Measurements from ENCODE around the gene SEC61G. TPM values are rescaled to one million over a fixed set of nuclear protein-coding genes. Genes with fewer than 3 reads are reported as not detected.
A peak's percentile ranks its signal among the peaks of the same experiment; 100 is the strongest.

SEC61G gene
- 10 to 100 TPM; 66.4 to 67.5 TPM for total RNA-seq
- 19.4 to 30.4 reads per million in 2 donors for total RNA-seq

- H3K4me1 Mint-ChIP-seq: peaks cover 19% of the 10 kb centered on the region
- peak within 1 kb of the TSS; percentile 98 for H3K4me3 Mint-ChIP-seq
- H3K27me3 Mint-ChIP-seq: peaks cover 5% of the 10 kb centered on the region
- ATAC-seq (peak; percentile 98), DNase-seq (peak; percentile 88 to 95 (median 91))
- H3K27ac Mint-ChIP-seq: peak within 1 kb of the TSS; percentile 94
- peaks cover 1% of the 10 kb centered on the region for H3K36me3 Mint-ChIP-seq (ENCODE audit: low read depth)
- no peaks in the 10 kb centered on the region for H3K9me3 ChIP-seq (ENCODE audit: control insufficient read depth, low read length, poor library complexity, severe bottlenecking)
These were observed at the start of gene SEC61G for GRCh38 chr7:54758702-54759592. Gene SEC61G (minus strand): TSS chr7:54759211. CDS start chr7:54757588, 1,623 bp downstream.

GRCh38 chr7:54802841-54803240, 43.8 kb upstream of the SEC61G start:
- H3K36me3 Mint-ChIP-seq (ENCODE audit: low read depth): peaks cover 2% of the 10 kb centered on the region
- H3K27ac Mint-ChIP-seq: no peak overlapping the region
- no peak overlapping the region for H3K4me3 Mint-ChIP-seq
- H3K27me3 Mint-ChIP-seq: peaks cover 59% of the 10 kb centered on the region
- H3K4me1 Mint-ChIP-seq: no peaks in the 10 kb centered on the region
- no peaks in the 10 kb centered on the region for H3K9me3 ChIP-seq (ENCODE audit: control insufficient read depth, low read length, poor library complexity, severe bottlenecking)
- ATAC-seq (no peak), DNase-seq (no peak)

GRCh38 chr7:54802114-54802513, 43.1 kb upstream of the SEC61G start:
- H3K27ac Mint-ChIP-seq: no peak overlapping the region
- DNase-seq (no peak), ATAC-seq (no peak)
- H3K36me3 Mint-ChIP-seq (ENCODE audit: low read depth): peaks cover 2% of the 10 kb centered on the region
- H3K4me1 Mint-ChIP-seq: no peaks in the 10 kb centered on the region
- no peak overlapping the region for H3K4me3 Mint-ChIP-seq
- no peaks in the 10 kb centered on the region for H3K9me3 ChIP-seq (ENCODE audit: control insufficient read depth, low read length, poor library complexity, severe bottlenecking)
- H3K27me3 Mint-ChIP-seq: peaks cover 53% of the 10 kb centered on the region

DNA sequence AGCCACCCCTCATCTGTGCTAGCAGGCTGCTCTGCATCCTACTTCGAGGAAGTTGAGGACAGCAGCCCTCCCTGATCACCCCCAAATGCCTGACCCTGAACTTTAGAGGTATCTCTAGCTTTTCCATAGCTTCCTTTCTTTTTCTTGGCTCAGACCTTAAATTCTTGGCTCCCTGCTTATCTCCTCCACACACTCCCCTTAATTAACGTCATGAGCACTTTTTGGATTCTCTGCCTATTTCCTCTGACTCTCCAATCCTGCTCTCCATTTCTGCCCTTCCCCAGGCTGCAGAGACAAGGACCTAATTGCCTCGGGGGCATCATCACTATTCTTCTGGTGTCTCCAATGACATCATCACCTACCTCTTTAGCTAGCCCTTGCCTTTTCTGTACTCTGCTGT, 40.8 kb upstream of the SEC61G start:
- Mint-ChIP-seq H3K27ac (no peak overlapping the region), H3K4me3 (no peak overlapping the region), H3K36me3 (ENCODE audit: low read depth) (peaks cover 2% of the 10 kb centered on the region), H3K4me1 (no peaks in the 10 kb centered on the region), H3K27me3 (peaks cover 44% of the 10 kb centered on the region)
- H3K9me3 ChIP-seq (ENCODE audit: control insufficient read depth, low read length, poor library complexity, severe bottlenecking): no peaks in the 10 kb centered on the region
- ATAC-seq: no peak
- no peak for DNase-seq

GRCh38 chr7:54798530-54798929, 39.5 kb upstream of the SEC61G start:
- no peak overlapping the region for H3K4me3 Mint-ChIP-seq
- peaks cover 46% of the 10 kb centered on the region for H3K27me3 Mint-ChIP-seq
- peaks cover 3% of the 10 kb centered on the region for H3K36me3 Mint-ChIP-seq (ENCODE audit: low read depth)
- H3K27ac Mint-ChIP-seq: no peak overlapping the region
- no peaks in the 10 kb centered on the region for H3K9me3 ChIP-seq (ENCODE audit: control insufficient read depth, low read length, poor library complexity, severe bottlenecking)
- ATAC-seq (no peak), DNase-seq (no peak)
- H3K4me1 Mint-ChIP-seq: peaks cover 2% of the 10 kb centered on the region

- DNase-seq: no peak
- no peak overlapping the region for H3K4me3 Mint-ChIP-seq
- peaks cover 41% of the 10 kb centered on the region for H3K27me3 Mint-ChIP-seq
- peaks cover 2% of the 10 kb centered on the region for H3K4me1 Mint-ChIP-seq
- no peaks in the 10 kb centered on the region for H3K9me3 ChIP-seq (ENCODE audit: control insufficient read depth, low read length, poor library complexity, severe bottlenecking)
- ATAC-seq: no peak
- peaks cover 3% of the 10 kb centered on the region for H3K36me3 Mint-ChIP-seq (ENCODE audit: low read depth)
- H3K27ac Mint-ChIP-seq: no peak overlapping the region
These were observed 37.8 kb upstream of the SEC61G start for GRCh38 chr7:54796853-54797252.

- H3K27ac Mint-ChIP-seq: no peak overlapping the region
- H3K27me3 Mint-ChIP-seq: peaks cover 41% of the 10 kb centered on the region
- peaks cover 2% of the 10 kb centered on the region for H3K4me1 Mint-ChIP-seq
- H3K36me3 Mint-ChIP-seq (ENCODE audit: low read depth): peaks cover 3% of the 10 kb centered on the region
- no peak for DNase-seq
- ATAC-seq: no peak
- no peaks in the 10 kb centered on the region for H3K9me3 ChIP-seq (ENCODE audit: control insufficient read depth, low read length, poor library complexity, severe bottlenecking)
- no peak overlapping the region for H3K4me3 Mint-ChIP-seq
These were observed 37.1 kb upstream of the SEC61G start for GRCh38 chr7:54796150-54796549.

DNA sequence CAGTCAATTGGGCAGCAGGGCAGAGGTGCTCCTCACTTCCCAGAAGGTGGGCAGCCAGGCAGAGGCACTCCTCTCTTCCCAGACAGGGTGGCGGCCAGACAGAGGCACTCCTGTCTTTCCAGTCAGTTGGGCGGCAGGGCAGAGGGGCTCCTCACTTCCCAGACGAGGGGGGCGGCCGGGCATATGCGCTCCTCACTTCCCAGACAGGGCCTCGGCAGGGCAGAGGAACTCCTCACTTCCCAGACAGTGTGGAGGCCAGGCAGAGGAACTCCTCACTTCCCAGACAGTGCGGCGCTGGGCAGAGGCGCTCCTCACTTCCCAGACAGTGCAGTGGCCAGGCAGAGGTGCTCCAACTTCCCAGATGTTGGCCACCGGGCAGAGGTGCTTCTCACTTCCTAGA, 33.4 kb upstream of the SEC61G start:
- no peaks in the 10 kb centered on the region for H3K9me3 ChIP-seq (ENCODE audit: control insufficient read depth, low read length, poor library complexity, severe bottlenecking)
- no peak overlapping the region for H3K4me3 Mint-ChIP-seq
- H3K4me1 Mint-ChIP-seq: peaks cover 5% of the 10 kb centered on the region
- no peak for DNase-seq
- H3K27me3 Mint-ChIP-seq: peaks cover 62% of the 10 kb centered on the region
- peaks cover 4% of the 10 kb centered on the region for H3K36me3 Mint-ChIP-seq (ENCODE audit: low read depth)
- no peak overlapping the region for H3K27ac Mint-ChIP-seq
- ATAC-seq: no peak

DNA sequence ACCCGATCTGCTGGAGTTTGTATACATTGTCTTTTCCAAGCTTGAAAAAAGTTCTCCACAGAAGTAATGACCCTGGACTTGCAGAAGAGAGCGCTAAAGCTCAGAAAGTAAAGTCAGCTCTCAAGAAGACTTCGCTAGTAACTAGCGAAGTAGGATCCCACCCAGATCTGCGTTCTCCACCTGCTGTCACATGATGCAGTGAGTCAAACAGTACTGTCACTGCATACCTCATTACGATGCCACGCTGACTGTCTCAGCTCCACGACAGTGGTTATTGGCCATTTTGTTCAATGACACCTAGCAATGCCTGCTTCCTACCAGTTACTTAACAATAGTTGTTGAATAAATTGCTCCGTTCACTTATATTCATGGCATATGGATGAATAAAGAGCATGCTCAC, 29.7 kb upstream of the SEC61G start:
- H3K27me3 Mint-ChIP-seq: peaks cover 67% of the 10 kb centered on the region
- ATAC-seq: peak; percentile 66
- H3K9me3 ChIP-seq (ENCODE audit: control insufficient read depth, low read length, poor library complexity, severe bottlenecking): no peaks in the 10 kb centered on the region

GRCh38 chr7:54785261-54785660, 26.2 kb upstream of the SEC61G start:
- H3K27me3 Mint-ChIP-seq: peaks cover 63% of the 10 kb centered on the region
- peaks cover 5% of the 10 kb centered on the region for H3K36me3 Mint-ChIP-seq (ENCODE audit: low read depth)
- no peak for DNase-seq
- H3K27ac Mint-ChIP-seq: no peak overlapping the region
- H3K4me1 Mint-ChIP-seq: peaks cover 3% of the 10 kb centered on the region
- no peak for ATAC-seq
- H3K9me3 ChIP-seq (ENCODE audit: control insufficient read depth, low read length, poor library complexity, severe bottlenecking): no peaks in the 10 kb centered on the region
- H3K4me3 Mint-ChIP-seq: no peak overlapping the region

More for the DNA sequence above, 29.7 kb upstream of the SEC61G start:
- Mint-ChIP-seq H3K4me1 (peaks cover 3% of the 10 kb centered on the region), H3K4me3 (no peak overlapping the region), H3K27ac (no peak overlapping the region), H3K36me3 (ENCODE audit: low read depth) (peaks cover 5% of the 10 kb centered on the region)
- no peak for DNase-seq

- H3K36me3 Mint-ChIP-seq (ENCODE audit: low read depth): peaks cover 9% of the 10 kb centered on the region
- H3K4me1 Mint-ChIP-seq: peaks cover 5% of the 10 kb centered on the region
- peaks cover 56% of the 10 kb centered on the region for H3K27me3 Mint-ChIP-seq
- DNase-seq (no peak), ATAC-seq (no peak)
- H3K27ac Mint-ChIP-seq: no peak overlapping the region
- no peak overlapping the region for H3K4me3 Mint-ChIP-seq
- H3K9me3 ChIP-seq (ENCODE audit: control insufficient read depth, low read length, poor library complexity, severe bottlenecking): no peaks in the 10 kb centered on the region
These were observed 24.9 kb upstream of the SEC61G start for GRCh38 chr7:54783952-54784351.

DNA sequence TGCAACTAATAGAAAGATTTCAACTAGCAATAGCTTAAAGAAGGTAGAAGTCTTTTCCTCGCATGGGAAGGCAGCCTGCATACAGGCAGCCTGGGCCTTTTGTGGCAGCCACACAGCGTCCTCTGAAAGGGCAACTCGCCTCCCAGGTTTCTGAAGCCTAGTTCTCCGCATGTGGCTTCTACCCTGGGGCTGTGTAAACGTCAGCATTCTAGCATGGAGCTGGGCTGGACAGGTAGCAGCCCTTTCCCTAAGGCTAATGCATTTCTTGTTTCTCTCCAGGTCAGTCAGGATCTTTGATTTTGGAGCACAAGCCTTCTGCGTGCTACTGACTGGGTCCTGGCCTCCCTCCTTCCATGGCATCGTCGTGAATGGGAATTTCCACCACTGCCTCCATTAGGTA, 23.8 kb upstream of the SEC61G start:
- peaks cover 2% of the 10 kb centered on the region for H3K4me1 Mint-ChIP-seq
- H3K36me3 Mint-ChIP-seq (ENCODE audit: low read depth): peaks cover 9% of the 10 kb centered on the region
- no peak overlapping the region for H3K27ac Mint-ChIP-seq
- no peaks in the 10 kb centered on the region for H3K9me3 ChIP-seq (ENCODE audit: control insufficient read depth, low read length, poor library complexity, severe bottlenecking)
- no peak overlapping the region for H3K4me3 Mint-ChIP-seq
- DNase-seq (no peak), ATAC-seq (no peak)
- H3K27me3 Mint-ChIP-seq: peaks cover 46% of the 10 kb centered on the region

GRCh38 chr7:54782314-54782713, 23.3 kb upstream of the SEC61G start:
- Mint-ChIP-seq H3K4me3 (no peak overlapping the region), H3K27ac (no peak overlapping the region)
- no peak for DNase-seq

More at GRCh38 chr7:54782314-54782713, 23.3 kb upstream of the SEC61G start:
- H3K27me3 Mint-ChIP-seq: peaks cover 41% of the 10 kb centered on the region
- no peaks in the 10 kb centered on the region for H3K9me3 ChIP-seq (ENCODE audit: control insufficient read depth, low read length, poor library complexity, severe bottlenecking)
- ATAC-seq: no peak
- H3K36me3 Mint-ChIP-seq (ENCODE audit: low read depth): peaks cover 7% of the 10 kb centered on the region
- peaks cover 2% of the 10 kb centered on the region for H3K4me1 Mint-ChIP-seq
